ENCODE data around the gene TCF23. TPM values are rescaled to one million over a fixed set of nuclear protein-coding genes. Genes with fewer than 3 reads are reported as not detected.

TCF23 gene
- total and polyA plus RNA-seq, 8 donors = 0.06 to 0.50 (median 0.08) TPM

GRCh38 chr2:27178469-27178868 is 29.7 kb downstream of the TCF23 start:
- Histone ChIP-seq H3K27ac (no peak overlapping the region), H3K27me3 (peaks cover 0 to 21% of the 10 kb centered on the region in 2 donors), H3K9me3 (no peaks in the 10 kb centered on the region), H3K4me3 (no peak overlapping the region), H3K4me1 (no peaks in the 10 kb centered on the region), H3K36me3 (no peaks in the 10 kb centered on the region)
- no peak for TF ChIP-seq CTCF (IDR thresholded peaks at IDR 0.05)
- no peak for DNase-seq
- intact Hi-C loops (cut with DNase I) = no loop called here
- ATAC-seq = no peak

GRCh38 chr2:27179344-27180000 is 30.7 kb downstream of the TCF23 start:
- H3K27ac ChIP-seq = no peak overlapping the region
- no peaks in the 10 kb centered on the region for H3K36me3 ChIP-seq
- H3K4me1 ChIP-seq = no peaks in the 10 kb centered on the region
- H3K4me3 ChIP-seq = no peak overlapping the region
- peaks cover 0 to 21% of the 10 kb centered on the region in 2 donors for H3K27me3 ChIP-seq
- intact Hi-C loops (cut with DNase I) = no loop called here
- no peaks in the 10 kb centered on the region for H3K9me3 ChIP-seq
- no peak for DNase-seq
- no peak for TF ChIP-seq CTCF (IDR thresholded peaks at IDR 0.05)
- ATAC-seq = no peak

- DNase-seq = no peak
- Histone ChIP-seq H3K36me3 (no peaks in the 10 kb centered on the region), H3K27ac (peak overlapping the region in 1 of 2 donors; percentile 64), H3K4me1 (no peaks in the 10 kb centered on the region), H3K4me3 (no peak overlapping the region), H3K9me3 (no peaks in the 10 kb centered on the region), H3K27me3 (peaks cover 0 to 21% of the 10 kb centered on the region in 2 donors)
- intact Hi-C loops (cut with DNase I) = no loop called here
- no peak for TF ChIP-seq CTCF (IDR thresholded peaks at IDR 0.05)
- peak; percentile 17 for ATAC-seq
Observed at GRCh38 chr2:27182346-27182745, 33.5 kb downstream of the TCF23 start.

- Histone ChIP-seq H3K4me1 (no peaks in the 10 kb centered on the region), H3K27ac (peak overlapping the region in 1 of 2 donors; percentile 44), H3K9me3 (no peaks in the 10 kb centered on the region), H3K27me3 (peaks cover 0 to 12% of the 10 kb centered on the region in 2 donors), H3K36me3 (no peaks in the 10 kb centered on the region), H3K4me3 (no peak overlapping the region)
- intact Hi-C loops (cut with DNase I) = no loop called here
- ATAC-seq (peak; percentile 11), DNase-seq (peak in 1 of 4 donors; percentile 16)
- no peak for TF ChIP-seq CTCF (IDR thresholded peaks at IDR 0.05)
Observed at GRCh38 chr2:27184115-27184514, 35.3 kb downstream of the TCF23 start.

- TF ChIP-seq CTCF (IDR thresholded peaks at IDR 0.05) = no peak
- Histone ChIP-seq H3K36me3 (no peaks in the 10 kb centered on the region), H3K4me3 (no peak overlapping the region), H3K4me1 (no peaks in the 10 kb centered on the region), H3K27me3 (peaks cover 0 to 3% of the 10 kb centered on the region in 2 donors), H3K27ac (peak overlapping the region in 1 of 2 donors; percentile 67), H3K9me3 (no peaks in the 10 kb centered on the region)
- intact Hi-C loops (cut with DNase I) = no loop called here
- DNase-seq (peak in 1 of 4 donors; percentile 47), ATAC-seq (peak; percentile 47)
Observed at GRCh38 chr2:27185331-27186026, 36.7 kb downstream of the TCF23 start.

Measured in left lung (tissue), 10 donors.